Neuronal stem cell (in vitro differentiated cells): Measurements from ENCODE around the gene SPR.

Source experiments
- DNase-seq: peaks from one replicate; pipeline ENCODE4 v3.0.0-alpha.2; 2013; ENCODE audit warnings: low spot score
- H2AFZ ChIP-seq: one replicate; pipeline ENCODE4 v1.6.1; 2013; ENCODE audit warnings: mild to moderate bottlenecking, low read length, inconsistent platforms
- H2AK5ac ChIP-seq: 2 replicates; pipeline ENCODE4 v1.6.1; 2013; ENCODE audit warnings: low read depth, mild to moderate bottlenecking, inconsistent platforms, low read length, moderate library complexity, mixed read lengths
- H2BK120ac ChIP-seq: 2 replicates; pipeline ENCODE4 v1.6.1; 2013; ENCODE audit warnings: low read depth, mild to moderate bottlenecking, inconsistent platforms, low read length, moderate library complexity, mixed read lengths
- H2BK12ac ChIP-seq: one replicate; pipeline ENCODE4 v1.6.1; 2013; ENCODE audit warnings: low read length, inconsistent platforms
- H2BK15ac ChIP-seq: 2 replicates; pipeline ENCODE4 v1.6.1; 2013; ENCODE audit warnings: mild to moderate bottlenecking, low read length, inconsistent platforms, mixed read lengths
- H2BK5ac ChIP-seq: one replicate; pipeline ENCODE4 v1.6.1; 2013; ENCODE audit warnings: inconsistent platforms, mild to moderate bottlenecking, low read length, moderate library complexity
- H3K14ac ChIP-seq: one replicate; pipeline ENCODE4 v1.6.1; 2013; ENCODE audit warnings: low read length, inconsistent platforms
- H3K18ac ChIP-seq: 2 replicates; pipeline ENCODE4 v1.6.1; 2013; ENCODE audit warnings: low read length, inconsistent platforms
- H3K23ac ChIP-seq: 2 replicates; pipeline ENCODE4 v1.6.1; 2013; ENCODE audit warnings: low read depth, mild to moderate bottlenecking, mixed read lengths, low read length, inconsistent platforms; ENCODE audit not compliant: poor library complexity
- H3K27ac ChIP-seq: replicated peaks from 3 replicates; pipeline ENCODE4 v1.5.1; 2013; ENCODE audit warnings: low read length, inconsistent platforms
- H3K27me3 ChIP-seq, 3 experiments: 2 replicates each; pipeline ENCODE4 v1.6.1; 2013; ENCODE audit warnings: low read length in 3 of 3, mild to moderate bottlenecking in 2 of 3, inconsistent platforms in 1 of 3, low read depth in 1 of 3, mixed read lengths in 1 of 3, moderate library complexity in 1 of 3; ENCODE audit not compliant: control insufficient read depth in 3 of 3, insufficient read depth in 3 of 3
- H3K36me3 ChIP-seq, 2 donors: replicated peaks in 1 of 2; 2 replicates each; pipeline ENCODE4 v1.6.1; 2013; ENCODE audit warnings: low read length in 2 of 2; ENCODE audit not compliant: control insufficient read depth in 2 of 2, insufficient read depth in 2 of 2
- H3K4ac ChIP-seq: 2 replicates; pipeline ENCODE4 v1.6.1; 2013; ENCODE audit warnings: inconsistent platforms, mild to moderate bottlenecking, low read length, moderate library complexity
- H3K4me1 ChIP-seq, 2 donors: 1 replicate in 1 of 2; 2 replicates in 1 of 2; pipeline ENCODE4 v1.6.1; 2013; ENCODE audit warnings: low read length in 2 of 2, low read depth in 1 of 2; ENCODE audit not compliant: control insufficient read depth in 2 of 2, insufficient read depth in 1 of 2
- H3K4me2 ChIP-seq: one replicate; pipeline ENCODE4 v1.6.1; 2013; ENCODE audit warnings: mild to moderate bottlenecking, low read length, inconsistent platforms; ENCODE audit not compliant: insufficient read depth, poor library complexity, severe bottlenecking
- H3K4me3 ChIP-seq, 2 donors: 2 replicates each; pipeline ENCODE4 v1.5.1; 2013; ENCODE audit warnings: low read length in 2 of 2, mild to moderate bottlenecking in 2 of 2, inconsistent platforms in 1 of 2, moderate library complexity in 1 of 2
- H3K79me1 ChIP-seq: one replicate; pipeline ENCODE4 v1.6.1; 2013; ENCODE audit warnings: low read depth, mild to moderate bottlenecking, inconsistent platforms, low read length, moderate library complexity
- H3K9ac ChIP-seq: one replicate; pipeline ENCODE4 v1.6.1; 2013; ENCODE audit warnings: mild to moderate bottlenecking, low read depth, low read length, inconsistent platforms; ENCODE audit not compliant: poor library complexity
- H3K9me3 ChIP-seq, 2 donors: replicated peaks in 1 of 2; 2 replicates each; pipeline versions ENCODE3 to v1.6.1; 2013; ENCODE audit warnings: low read length in 2 of 2, mild to moderate bottlenecking in 2 of 2, inconsistent platforms in 1 of 2, low read depth in 1 of 2, mixed read lengths in 1 of 2, moderate library complexity in 1 of 2; ENCODE audit not compliant: control insufficient read depth in 2 of 2, insufficient read depth in 1 of 2
- H4K8ac ChIP-seq: one replicate; pipeline ENCODE4 v1.6.1; 2013; ENCODE audit warnings: low read depth, mild to moderate bottlenecking, inconsistent platforms, low read length, moderate library complexity
- H4K91ac ChIP-seq: one replicate; pipeline ENCODE4 v1.6.1; 2013; ENCODE audit warnings: low read length, low read depth, mild to moderate bottlenecking, inconsistent platforms; ENCODE audit not compliant: poor library complexity
- WGBS, 2 donors: extraction: QIAGEN DNeasy Blood & Tissue Kit; methylation state at CpG; one replicate each; pipeline ENCODE4 v1.1.7; 2013; ENCODE audit warnings: missing lambda C conversion rate in 2 of 2, mixed read lengths in 1 of 2; ENCODE audit not compliant: insufficient read length in 2 of 2, insufficient replicate concordance in 1 of 2; ENCODE audit errors: extremely low coverage in 2 of 2; 5-methylcytosine and 5-hydroxymethylcytosine counted together

Gene SPR

DNA sequence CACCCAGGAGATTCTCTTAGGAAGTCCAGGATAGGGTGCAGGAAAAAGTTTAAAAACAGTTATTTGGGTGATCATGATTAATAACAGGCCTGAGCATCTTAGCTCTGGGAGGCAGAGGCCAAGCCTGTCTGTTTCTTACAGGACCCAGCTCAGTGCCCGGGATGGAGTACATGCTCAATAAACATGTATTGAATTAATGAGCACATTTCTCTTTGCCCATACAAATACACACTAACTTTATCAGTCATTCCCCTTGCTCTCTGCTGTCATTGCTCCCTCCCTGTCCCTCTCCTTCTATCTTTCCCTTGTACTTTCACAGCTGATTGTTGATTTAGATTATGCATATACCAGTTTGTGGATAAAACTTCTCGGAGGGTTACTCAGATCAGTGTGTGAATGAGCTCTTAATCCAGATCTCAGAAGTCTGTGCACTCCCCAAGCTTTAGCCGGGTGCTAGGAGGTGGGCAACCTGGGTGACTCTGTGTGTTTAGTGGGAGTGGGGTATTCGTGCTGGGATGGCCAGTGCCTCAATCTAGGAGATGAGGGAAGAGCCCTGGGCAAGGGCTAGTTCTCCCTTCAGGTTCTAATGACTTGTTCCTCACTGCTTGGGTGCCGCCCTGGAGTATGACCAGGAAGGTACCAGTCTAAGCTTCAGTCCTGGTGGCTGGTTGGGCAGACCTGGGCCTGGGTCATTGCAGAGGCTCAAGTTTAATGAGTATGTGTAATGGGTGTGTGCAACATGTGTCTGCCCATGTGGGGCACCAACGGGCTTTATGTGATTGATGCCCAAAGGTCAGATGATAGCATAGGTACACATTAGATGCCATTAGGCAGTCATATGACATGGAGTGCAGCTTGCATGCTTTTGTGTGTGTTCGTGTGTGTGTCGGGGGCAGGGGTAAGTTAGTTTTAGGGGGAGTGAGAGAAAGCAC lies 40.7 kb downstream of the SPR start:
- Histone ChIP-seq H3K9me3 (peaks cover 4 to 7% of the 10 kb centered on the region in 2 donors), H3K9ac (no peak overlapping the region), H2BK12ac (no peak overlapping the region), H3K14ac (no peak overlapping the region), H3K23ac (no peak overlapping the region), H4K91ac (no peak overlapping the region), H3K4me3 (no peak overlapping the region), H3K36me3 (no peaks in the 10 kb centered on the region), H2AFZ (no peak overlapping the region), H2BK5ac (no peak overlapping the region), H3K27ac (no peak overlapping the region), H2BK15ac (no peak overlapping the region), H2AK5ac (no peak overlapping the region), H3K79me1 (peaks cover 7% of the 10 kb centered on the region), H2BK120ac (no peak overlapping the region), H3K4me2 (no peak overlapping the region), H3K18ac (no peak overlapping the region), H4K8ac (no peak overlapping the region), H3K4me1 (peaks cover 5 to 13% of the 10 kb centered on the region in 2 donors), H3K4ac (no peak overlapping the region), H3K27me3 (peaks cover 17 to 100% (median 60%) of the 10 kb centered on the region in 3 experiments)
- no peak for DNase-seq
- WGBS, 2 donors = no CpG with 5 or more reads among the region's 8 CpGs

DNA sequence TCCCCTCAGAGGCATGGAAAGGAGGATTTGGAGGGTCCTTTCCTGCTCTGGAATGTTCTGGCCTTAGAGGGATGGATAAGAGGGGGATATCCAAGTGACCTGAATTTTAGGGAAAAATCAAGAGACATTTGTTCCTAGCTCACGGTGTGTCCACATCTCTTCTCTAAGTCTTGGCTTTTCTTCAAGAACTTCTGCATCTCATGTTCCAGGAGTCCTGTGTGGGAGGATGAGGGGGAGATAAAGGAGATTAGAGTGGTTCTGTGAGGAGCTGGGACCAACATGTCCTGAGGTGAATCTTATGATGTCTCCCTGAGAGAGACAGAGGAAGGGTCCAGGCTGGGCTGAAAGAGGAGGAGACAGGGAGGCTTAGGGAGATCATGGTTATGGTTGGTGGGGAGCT lies 41.8 kb downstream of the SPR start:
- Histone ChIP-seq H2BK5ac (no peak overlapping the region), H4K8ac (no peak overlapping the region), H3K79me1 (peaks cover 6% of the 10 kb centered on the region), H4K91ac (no peak overlapping the region), H3K9me3 (no peaks in the 10 kb centered on the region), H3K18ac (no peak overlapping the region), H2AFZ (no peak overlapping the region), H2BK120ac (no peak overlapping the region), H2BK15ac (no peak overlapping the region), H3K27me3 (peaks cover 8 to 100% (median 48%) of the 10 kb centered on the region in 3 experiments), H2BK12ac (no peak overlapping the region), H2AK5ac (no peak overlapping the region), H3K4me2 (no peak overlapping the region), H3K4me3 (no peak overlapping the region), H3K4me1 (peaks cover 5 to 9% of the 10 kb centered on the region in 2 donors), H3K27ac (no peak overlapping the region), H3K4ac (no peak overlapping the region), H3K23ac (no peak overlapping the region), H3K36me3 (no peaks in the 10 kb centered on the region), H3K14ac (no peak overlapping the region), H3K9ac (no peak overlapping the region)
- DNase-seq = no peak
- no CpG with 5 or more reads among the region's 1 CpG for WGBS, 2 donors

- Histone ChIP-seq H4K91ac (peak overlapping the region; percentile 13), H2AK5ac (peak overlapping the region; percentile 12), H3K18ac (peak overlapping the region; percentile 21), H3K27ac (no peak overlapping the region), H3K79me1 (no peaks in the 10 kb centered on the region), H4K8ac (no peak overlapping the region), H2AFZ (no peak overlapping the region), H3K4me2 (no peak overlapping the region), H3K36me3 (no peaks in the 10 kb centered on the region), H2BK15ac (no peak overlapping the region), H2BK120ac (no peak overlapping the region), H3K9ac (peak overlapping the region; percentile 21), H3K4ac (no peak overlapping the region), H3K23ac (no peak overlapping the region), H3K27me3 (peaks cover 0 to 100% (median 28%) of the 10 kb centered on the region in 3 experiments), H2BK5ac (no peak overlapping the region), H3K4me3 (no peak overlapping the region), H3K14ac (no peak overlapping the region), H3K9me3 (no peaks in the 10 kb centered on the region), H2BK12ac (no peak overlapping the region), H3K4me1 (peaks cover 0 to 2% of the 10 kb centered on the region in 2 donors)
- DNase-seq = no peak
- WGBS, 2 donors = no CpG with 5 or more reads among the region's 14 CpGs
These were observed 44.2 kb downstream of the SPR start for GRCh38 chr2:72931280-72931910.
